GM21526 (cell line): Measurements from ENCODE around the gene TNNT2.

Experiments
- ATAC-seq: cut with Tn5 transposase; IDR thresholded peaks from one replicate; pipeline ENCODE4 v1.9.1; 2021; ENCODE audit warnings: moderate library complexity; ENCODE audit not compliant: unreplicated experiment, low FRiP score

The TNNT2 gene

DNA sequence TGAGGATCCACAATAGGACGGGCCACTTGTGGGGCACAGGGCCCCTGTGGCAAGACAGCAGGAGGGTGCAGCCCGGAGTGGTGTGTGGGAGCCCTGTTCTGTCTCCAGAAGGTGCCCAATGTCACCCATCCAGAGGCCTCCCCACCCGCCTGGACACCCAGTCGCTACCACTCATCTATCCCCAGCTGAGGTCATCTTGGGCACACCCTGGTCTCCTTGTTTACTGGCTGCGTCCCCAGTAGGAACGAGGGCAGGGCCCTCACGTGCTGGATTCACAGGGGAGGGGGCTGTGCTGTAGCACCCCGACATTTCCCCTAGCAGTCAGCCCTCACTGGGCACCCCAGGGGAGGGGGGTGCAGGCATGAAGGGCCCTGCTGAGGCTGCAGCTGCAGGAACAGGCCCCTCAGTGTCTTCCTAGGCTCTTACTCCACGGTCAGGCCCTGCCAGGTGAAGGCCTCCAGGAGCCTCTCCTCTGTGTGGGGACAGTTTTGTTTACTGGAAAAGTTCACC, 2.3 kb upstream of the TNNT2 start:
- ATAC-seq, result no peak

DNA sequence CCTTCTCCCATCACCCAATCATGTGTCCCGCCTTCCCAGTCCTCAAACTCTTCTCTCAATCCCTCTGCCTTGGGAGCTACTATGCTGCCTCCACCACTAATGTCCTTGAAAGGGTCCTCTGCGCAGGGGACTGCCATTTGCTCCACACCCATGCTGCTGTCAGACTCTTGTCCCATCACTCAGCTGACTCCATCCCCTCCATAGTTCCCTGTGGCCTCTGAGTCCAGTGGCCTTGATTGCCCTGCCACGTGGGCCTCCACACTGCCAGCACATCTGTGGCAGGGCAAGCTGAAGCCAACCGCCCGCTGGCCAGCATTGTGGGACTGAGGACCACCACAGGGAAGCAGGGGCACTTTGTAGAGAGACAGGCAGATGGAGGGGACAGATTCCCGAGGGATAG, 1.3 kb upstream of the TNNT2 start:
- no peak for ATAC-seq

DNA sequence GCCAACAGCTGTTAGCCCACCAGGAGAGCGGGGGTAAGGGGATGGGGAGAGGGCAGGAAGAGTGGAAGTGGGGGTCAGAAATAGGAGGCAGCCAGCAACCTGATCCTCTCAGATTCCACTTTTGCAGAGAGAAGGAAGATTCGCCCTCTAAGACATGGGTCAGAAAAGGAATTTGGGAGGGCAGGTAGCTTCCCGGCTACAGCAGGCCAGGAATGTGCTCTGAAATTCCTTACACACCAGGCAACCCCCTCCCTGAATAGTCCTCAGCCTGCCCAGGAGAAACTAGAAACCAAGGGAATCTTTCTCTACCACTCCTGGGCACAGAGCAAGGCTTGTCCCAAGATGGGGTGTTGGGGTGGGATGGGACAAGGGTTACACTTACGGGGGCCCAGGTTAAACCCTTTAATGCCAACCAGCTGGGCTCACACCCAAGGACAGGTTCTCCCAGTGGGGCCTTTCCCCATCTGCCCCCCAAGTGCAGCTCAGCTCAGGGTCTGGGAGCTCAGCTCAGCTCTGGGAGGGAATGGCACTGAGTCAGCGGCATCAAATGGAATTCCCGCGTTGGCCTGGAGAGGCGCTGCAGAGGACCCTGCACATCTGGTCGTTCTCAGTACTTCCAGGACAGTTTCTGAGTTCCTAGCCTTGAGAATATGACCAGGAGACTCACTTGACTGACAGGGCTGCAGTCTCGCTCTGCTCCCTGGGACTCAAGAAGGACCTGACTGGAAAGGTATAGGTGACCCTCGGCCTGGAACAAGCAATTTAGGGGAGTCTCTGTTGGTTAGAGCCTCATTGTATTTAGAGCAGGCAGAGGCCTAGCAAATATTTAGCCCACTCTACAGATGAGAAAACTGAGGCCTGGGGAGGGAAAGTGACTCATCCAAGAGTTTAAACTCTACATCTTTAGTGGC, 761 bp downstream of the TNNT2 start:
- no peak for ATAC-seq

DNA sequence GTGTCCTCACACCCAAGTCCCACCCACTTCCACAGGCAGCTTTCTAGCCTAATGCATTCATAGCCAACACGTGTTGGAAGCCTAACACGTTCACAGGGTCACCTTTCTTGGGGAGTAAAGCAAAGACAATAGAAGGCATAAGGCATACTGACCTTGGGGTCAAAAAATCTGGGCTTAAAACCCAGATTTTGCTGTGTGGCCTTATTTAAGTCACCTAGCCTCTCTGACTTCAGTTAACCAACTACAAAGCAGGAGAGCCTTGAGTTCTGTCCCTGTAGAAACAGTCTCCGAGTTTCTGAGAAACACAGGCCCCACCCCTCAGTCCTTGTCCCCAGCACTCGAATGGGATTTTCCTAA, 1.4 kb downstream of the TNNT2 start:
- ATAC-seq, result no peak

DNA sequence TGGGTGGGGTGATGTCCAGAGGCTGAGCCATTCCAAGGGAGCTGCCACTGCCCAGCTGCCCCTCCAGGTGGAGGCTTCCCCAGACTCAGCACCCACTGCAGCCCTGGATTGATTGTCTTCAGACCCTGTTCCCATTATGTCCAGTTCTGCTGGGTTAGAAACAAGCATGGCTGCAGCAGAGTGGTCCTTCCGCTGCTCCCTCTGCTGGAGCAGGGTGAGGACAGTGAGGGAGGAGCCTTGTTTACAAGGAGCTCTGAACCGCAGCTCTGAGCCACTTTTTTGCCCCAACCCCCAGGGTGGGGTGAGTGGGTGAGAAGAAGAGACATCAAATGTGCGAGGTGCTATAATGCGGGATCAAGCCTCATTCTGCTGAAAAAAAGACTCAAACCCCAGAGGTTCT, 2.3 kb downstream of the TNNT2 start:
- ATAC-seq, result no peak

DNA sequence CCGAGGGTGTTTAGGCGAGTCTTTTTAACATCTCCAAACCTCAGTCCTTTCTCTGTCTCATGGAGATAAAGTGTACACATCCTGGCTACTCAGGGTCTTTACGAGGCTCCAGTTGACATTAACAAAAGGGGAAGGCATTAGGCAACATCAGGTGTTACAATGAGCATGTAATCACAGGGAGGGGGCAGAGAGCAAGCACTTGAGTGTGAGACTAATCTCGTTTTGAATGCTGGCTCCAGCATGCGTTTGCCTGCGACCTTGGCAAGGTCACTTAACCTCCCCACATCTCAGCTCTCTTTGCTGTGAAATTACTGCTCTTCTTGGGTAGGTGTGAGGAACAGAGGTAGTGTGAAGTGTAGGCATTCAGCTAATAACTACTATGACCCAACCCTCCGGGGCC, 3.1 kb downstream of the TNNT2 start:
- no peak for ATAC-seq

DNA sequence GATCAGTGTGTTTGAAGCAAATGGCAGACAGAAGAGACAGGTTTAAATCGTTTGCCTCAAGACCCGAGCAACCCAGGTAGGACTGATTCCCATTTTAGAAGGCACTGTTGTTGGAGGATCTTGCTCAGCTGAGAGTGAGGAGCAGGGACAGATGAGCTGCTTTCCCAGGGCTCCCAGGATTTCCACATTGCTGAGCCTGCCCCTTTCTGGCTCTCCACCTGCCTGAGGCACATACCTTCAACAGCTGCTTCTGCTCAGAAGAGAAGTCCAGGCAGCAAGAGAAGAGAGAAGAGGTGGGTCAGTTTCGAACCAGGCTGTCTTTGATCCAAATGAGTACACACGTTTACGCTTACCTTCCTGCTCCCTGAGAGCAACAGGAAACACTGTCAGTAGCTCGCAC, 5.7 kb downstream of the TNNT2 start:
- no peak for ATAC-seq

DNA sequence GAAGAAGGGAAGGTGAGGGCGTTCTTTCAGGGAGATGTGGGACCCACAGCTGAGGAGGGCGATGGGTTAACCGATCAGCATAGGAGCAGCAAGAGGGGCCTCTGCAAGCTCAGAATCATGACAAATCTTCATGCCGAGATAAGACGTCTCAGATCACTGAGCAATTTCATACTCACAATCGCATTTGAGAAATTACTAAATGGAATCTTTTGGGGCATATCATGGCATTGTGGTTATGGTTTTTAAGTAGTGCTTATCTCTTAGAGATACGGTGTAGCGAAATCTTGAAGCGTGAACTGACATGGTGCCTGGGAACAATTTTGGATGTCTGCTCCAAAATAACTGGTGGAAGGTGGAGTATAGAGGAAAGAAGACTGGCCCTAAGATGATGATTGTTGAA, 6.2 kb downstream of the TNNT2 start:
- ATAC-seq, result no peak

DNA sequence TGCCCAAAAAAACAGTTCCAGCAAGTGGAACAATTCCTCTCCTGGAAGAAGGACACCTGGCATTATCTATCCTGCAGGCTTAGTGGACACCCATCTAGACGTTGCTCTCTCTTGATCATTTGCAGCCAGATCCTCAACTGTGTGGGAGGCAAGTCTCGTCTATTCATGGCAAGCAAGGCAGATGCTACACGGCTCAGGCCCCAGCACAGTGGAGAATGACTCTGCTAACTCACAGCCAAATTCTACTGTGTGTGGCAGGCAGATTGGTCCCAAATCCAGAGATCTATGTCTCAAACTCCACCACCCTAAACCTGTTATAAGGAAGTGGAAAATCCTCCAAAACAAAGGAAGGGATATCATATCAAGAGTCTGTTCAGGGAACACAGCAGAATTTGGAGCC, 7.0 kb downstream of the TNNT2 start:
- no peak for ATAC-seq

DNA sequence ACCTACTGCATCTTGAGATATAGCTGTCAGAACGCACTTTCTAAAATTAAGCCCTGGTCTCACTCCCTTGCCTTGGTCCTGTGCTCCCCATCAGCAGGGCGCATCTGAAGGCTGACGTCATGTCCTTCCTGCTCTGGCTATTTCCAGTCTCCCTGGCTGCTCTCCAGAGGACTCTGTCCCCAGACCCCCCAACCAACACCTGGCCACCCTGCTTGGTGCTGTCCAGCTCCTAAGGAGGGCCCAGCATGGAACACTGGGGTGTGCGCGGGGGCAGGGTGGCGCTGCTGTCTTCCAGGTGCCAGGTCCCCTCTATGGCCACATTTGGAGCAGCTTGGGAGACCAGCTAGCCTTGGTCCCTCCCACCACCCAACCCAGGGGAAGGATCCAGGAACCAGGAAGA, 8.3 kb downstream of the TNNT2 start:
- ATAC-seq, result no peak

DNA sequence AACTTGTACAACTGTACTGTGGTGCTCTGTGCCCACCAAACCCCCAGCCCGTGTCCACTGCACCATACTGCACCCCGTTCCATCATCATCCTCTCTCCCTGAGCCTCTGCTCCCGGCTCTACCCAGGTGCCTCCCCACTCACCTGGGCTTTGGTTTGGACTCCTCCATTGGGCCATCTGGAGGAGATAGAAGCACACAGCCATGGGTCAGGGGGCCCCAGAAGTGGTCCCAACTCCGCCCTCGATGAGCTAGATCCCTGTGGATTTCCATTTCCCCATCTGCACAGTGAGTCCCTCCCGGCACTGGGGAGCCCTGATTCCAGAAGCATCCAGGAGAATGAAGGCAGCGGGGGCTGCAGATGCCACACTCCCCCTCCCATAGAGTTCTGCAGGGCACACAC, 10.8 kb downstream of the TNNT2 start:
- ATAC-seq, result no peak

DNA sequence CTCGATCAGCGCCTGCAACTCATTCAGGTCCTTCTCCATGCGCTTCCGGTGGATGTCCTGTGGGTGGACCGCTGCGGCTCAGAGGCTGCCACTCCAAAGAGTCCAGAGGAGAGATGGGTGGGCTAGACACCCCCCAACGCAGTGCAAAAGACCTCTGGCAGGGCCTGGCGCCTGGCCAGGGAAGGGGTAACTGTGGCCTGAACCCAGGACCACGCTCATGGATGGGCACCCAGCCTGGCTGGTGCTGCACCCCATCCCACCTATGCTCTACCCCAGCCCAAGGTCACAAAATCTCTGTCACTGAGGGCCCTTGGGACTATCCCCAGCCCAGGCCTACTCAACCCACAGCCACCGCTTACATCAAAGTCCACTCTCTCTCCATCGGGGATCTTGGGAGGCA, 12.2 kb downstream of the TNNT2 start:
- no peak for ATAC-seq

DNA sequence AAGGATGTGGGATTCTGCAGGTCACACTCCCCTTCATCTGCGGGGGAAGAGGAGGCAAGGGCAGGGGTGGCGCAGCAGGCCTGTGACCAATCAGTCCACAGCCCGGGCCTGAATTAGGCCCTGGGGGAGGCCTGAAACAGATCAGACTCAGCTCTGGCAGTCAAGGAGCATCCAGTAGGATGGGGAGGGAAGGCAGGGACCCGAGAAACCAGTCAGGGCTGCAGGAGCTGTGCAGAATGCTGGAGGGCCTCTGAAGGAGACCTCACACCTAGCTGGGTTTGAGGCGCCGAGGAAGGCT, 12.7 kb downstream of the TNNT2 start:
- ATAC-seq, result no peak

DNA sequence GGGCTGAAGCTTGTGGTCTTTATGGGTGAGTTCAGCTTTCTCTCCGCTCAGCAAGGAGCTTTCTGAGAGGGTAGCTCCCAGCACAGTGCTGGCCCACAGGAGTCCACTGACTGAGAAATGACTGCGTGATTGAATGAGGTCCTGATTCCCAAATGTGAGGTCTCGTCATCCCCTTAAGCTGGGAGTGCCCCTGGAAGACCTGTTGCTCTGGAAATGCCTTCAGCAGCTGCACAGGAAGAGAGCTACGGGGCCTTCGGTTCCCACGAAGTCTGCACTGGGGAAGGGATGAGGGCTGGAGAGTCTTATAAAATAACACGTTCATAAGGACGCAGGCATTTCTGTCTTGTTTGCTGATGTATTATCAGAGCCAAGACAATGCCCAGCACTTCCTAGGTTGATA, 14.0 kb downstream of the TNNT2 start:
- no peak for ATAC-seq

DNA sequence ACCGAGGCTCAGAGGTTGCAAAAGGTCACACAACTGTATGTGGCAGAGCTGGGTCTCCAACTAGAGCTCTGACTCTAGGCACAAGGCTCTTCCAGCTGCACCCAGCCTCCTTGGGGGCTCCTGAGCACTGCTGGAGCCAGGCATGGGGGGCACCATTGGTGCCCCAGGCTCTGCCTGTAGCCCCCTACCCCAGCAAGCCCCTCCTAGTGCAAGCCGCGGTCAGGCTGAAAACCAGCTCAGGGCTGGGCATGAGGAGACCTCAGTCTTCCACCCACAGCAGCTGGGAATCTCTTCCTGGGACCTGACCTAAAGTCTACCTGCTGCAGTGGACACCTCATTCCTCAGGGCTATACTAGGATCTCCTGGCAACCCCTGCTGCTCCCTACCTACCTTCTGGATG, 14.6 kb downstream of the TNNT2 start:
- ATAC-seq, result no peak

DNA sequence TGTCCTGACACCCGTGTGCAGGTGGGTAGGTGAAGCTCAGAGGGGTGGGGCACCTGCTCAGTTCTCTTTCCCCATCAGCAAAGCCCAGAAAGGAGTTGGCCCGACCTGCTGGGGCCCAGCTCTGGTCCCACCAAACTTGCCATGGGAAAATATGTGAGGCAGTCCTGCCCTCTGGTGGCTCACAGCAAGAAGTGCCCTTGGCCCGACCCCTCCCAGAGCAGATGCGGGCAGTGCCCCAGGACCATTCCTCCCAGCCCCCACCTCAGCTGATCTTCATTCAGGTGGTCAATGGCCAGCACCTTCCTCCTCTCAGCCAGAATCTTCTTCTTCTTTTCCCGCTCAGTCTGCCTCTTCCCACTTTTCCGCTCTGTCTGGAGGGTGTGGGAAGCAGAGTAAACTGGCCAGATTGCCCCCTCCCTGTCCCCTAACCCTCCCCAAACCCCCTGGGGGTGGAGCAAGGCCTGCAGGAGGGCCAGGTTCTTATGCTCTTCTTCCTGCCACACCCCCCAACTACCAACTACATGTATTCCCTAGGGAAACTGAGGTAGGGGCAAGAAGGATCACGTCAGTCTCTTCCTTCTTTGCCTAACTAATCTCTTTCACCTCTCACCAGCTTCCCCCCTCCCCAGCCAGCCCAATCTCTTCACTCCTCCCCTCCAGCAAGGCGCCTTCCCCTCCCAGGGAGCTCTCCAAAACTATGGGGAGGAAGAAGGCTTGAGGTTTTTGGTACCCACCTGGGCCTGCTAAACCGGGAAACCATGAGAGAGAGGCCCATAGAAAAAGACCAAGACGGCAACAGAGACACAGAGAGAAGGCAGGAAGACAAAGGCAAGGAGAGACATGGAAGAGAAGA, 15.6 kb downstream of the TNNT2 start:
- ATAC-seq, result no peak

DNA sequence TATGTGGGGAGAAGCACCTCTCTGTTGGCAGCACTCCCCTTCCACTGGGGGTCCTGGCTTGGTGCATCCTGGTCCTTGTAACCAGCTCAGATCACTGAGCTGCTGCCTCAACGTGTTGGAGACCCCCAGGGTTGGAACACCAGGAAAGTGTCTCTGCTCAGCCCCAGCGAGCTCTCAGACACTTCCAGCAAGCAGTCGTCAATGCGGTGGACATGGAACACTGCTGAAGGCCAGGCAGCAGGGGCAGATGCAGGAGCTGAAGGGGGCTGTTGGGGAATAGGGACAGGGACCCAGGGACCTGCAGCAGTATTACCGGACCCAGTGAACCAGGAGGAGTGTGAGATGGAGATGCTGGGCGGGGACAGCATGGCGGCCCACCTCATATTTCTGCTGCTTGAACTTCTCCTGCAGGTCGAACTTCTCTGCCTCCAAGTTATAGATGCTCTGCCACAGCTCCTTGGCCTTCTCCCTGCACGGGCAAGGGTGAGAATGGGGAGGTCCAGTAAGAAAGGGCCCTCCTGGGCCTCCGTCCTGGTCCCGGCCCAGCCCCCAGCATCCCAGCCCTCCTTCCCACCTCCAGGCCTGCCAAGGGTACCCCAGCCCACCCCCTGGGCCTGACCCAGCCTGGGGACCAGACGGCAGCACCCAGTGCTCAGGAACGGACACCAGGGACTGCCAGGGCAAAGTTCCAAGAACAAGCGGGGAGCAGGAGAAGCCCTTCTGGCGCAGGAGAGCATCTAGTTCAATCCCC, 16.4 kb downstream of the TNNT2 start:
- no peak for ATAC-seq

DNA sequence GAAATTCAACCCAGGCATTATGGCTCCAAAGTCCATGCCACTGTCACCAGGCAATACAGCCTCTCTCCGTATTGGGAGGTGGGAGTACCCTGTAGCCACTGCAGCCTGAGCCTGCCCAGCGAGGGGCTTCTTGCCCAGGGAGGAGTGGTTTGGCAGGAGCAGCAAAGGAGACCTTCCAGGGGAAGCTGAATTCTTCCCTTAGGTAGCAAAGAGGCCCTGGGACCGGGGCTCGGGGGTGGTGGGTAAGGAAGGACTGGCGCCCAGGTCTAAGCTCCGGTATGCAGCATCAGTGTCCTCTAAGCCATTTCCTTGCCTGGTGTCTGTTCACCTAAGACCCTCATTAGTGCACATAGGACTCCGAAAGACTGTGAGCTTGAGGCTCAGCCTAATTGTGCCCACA, 17.0 kb downstream of the TNNT2 start:
- no peak for ATAC-seq

DNA sequence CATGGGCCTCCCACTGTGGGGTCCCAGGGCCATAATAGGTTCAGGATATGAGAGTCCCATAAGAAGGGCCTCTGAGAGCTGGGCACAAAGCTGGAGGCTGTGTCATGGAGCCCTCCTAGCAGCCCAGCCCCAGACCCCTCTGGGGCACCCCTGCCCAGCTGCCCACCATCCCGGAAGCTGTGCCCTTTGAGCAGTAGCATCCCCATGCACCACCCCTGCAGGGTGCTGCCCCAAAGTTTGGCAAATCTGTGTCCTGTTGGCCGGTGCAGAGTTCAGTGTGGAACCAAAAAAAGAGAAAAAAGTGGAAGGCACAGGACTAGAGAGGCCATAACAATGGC, 17.6 kb downstream of the TNNT2 start:
- no peak for ATAC-seq

DNA sequence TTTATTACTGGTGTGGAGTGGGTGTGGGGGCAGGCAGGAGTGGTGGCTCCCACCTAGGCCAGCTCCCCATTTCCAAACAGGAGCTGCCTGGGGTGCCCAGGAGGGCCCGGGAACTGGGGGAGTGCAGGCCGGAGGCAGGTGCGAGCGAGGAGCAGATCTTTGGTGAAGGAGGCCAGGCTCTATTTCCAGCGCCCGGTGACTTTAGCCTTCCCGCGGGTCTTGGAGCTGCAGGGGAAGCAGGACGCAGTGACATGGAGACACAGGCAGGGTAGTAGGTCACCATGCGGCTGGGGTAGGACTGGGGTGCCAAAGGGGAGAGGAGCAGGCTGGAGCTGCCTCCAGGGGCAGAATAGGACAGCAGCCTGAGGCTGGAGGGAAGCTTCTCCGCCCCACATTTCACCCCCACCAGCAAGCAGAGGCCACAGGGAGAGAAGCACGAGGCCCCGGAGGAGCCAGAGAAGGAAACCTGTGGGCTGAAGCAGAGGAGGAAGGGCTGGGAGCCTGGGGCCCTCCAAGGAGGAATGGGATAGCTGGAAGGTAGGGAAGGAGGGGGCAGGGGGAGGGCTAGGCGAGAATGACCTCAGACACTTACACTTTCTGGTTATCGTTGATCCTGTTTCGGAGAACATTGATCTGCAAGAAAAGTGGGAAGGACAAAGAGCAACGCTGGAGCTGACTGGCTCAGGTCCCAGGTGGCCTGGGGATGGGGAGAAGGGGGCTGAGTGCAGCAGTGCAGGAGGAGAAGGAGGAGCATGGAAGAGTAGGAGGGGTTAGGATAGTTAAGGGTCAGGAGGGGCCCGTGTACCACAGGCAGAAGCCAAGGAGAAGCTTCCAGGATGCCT, 18.2 kb downstream of the TNNT2 start:
- no peak for ATAC-seq
